K562 (cell line): ENCODE measurements around the gene HIVEP3. TPM values are rescaled to one million over a fixed set of nuclear protein-coding genes. Genes with fewer than 3 reads are reported as not detected.

Experiments
- DIDO1 ChIP-seq: fragments of 450-650 bp; IDR thresholded peaks from 2 replicates; pipeline ENCODE4 v1.6.1; 2016; ENCODE audit warnings: low read depth, missing biosample characterization, missing genetic modification characterization
- E2F4 ChIP-seq: sonication (generic); formaldehyde crosslinking; IDR thresholded peaks from 2 replicates; pipeline ENCODE4 v1.8.0; 2022; ENCODE audit warnings: mild to moderate bottlenecking, low read depth, missing genetic modification reagents
- ETV1 ChIP-seq: fragments of 450-650 bp; conservative IDR thresholded peaks from 2 replicates; pipeline ENCODE4 v1.6.1; 2016; ENCODE audit warnings: missing genetic modification characterization, control low read depth, low read depth, missing compliant biosample characterization
- FOXJ3 ChIP-seq: sonication (generic); formaldehyde crosslinking; IDR thresholded peaks from 2 replicates; pipeline ENCODE4 v1.4.0; 2020; ENCODE audit warnings: mild to moderate bottlenecking, missing genetic modification reagents
- KAT2B ChIP-seq: IDR thresholded peaks from one replicate; pipeline ENCODE4 v1.6.1; 2012; ENCODE audit warnings: low read depth, mild to moderate bottlenecking, control low read depth, inconsistent platforms, low read length, moderate library complexity
- LEF1 ChIP-seq: fragments of 450-650 bp; IDR thresholded peaks from 2 replicates; pipeline ENCODE4 v1.6.1; 2016; ENCODE audit warnings: mild to moderate bottlenecking
- NONO ChIP-seq, 2 experiments: fragments of 200-400 bp in 1 of 2; fragments of 450-650 bp in 1 of 2; formaldehyde crosslinking in 1 of 2; IDR thresholded peaks; 2 replicates each; pipeline ENCODE4 v1.6.1; 2017; ENCODE audit warnings: low read depth in 2 of 2, mild to moderate bottlenecking in 2 of 2, moderate library complexity in 2 of 2, low read length in 1 of 2
- NR2C2 ChIP-seq, 2 experiments: fragments of 200-800 bp in 1 of 2; sonication (Bioruptor generic) in 1 of 2; sonication (generic) in 1 of 2; formaldehyde crosslinking in 1 of 2; IDR thresholded peaks; 2 replicates each; pipeline versions ENCODE4 v1.6.1 to v1.8.0; 2016 to 2022; ENCODE audit warnings: mild to moderate bottlenecking in 1 of 2, missing compliant biosample characterization in 1 of 2, missing genetic modification characterization in 1 of 2, missing genetic modification reagents in 1 of 2
- RREB1 ChIP-seq: fragments of 250-450 bp; sonication (Bioruptor Pico); IDR thresholded peaks from 2 replicates; pipeline ENCODE4 v1.4.0; 2020
- SUPT5H ChIP-seq: fragments of 450-650 bp; IDR thresholded peaks from 2 replicates; pipeline ENCODE4 v1.6.1; 2016
- TEAD1 ChIP-seq, 2 experiments: fragments of 450-650 bp in 1 of 2; sonication (generic) in 1 of 2; formaldehyde crosslinking; IDR thresholded peaks; 2 replicates each; pipeline versions ENCODE4 v1.4.0 to v1.8.0; 2020 to 2022; ENCODE audit warnings: mild to moderate bottlenecking in 2 of 2, missing genetic modification reagents in 1 of 2
- TEAD4 ChIP-seq, 2 experiments: sonication (generic) in 1 of 2; formaldehyde crosslinking in 1 of 2; IDR thresholded peaks; 2 replicates each; pipeline versions ENCODE4 v1.6.1 to v1.8.0; 2012 to 2022; ENCODE audit warnings: borderline replicate concordance in 1 of 2, inconsistent platforms in 1 of 2, low read length in 1 of 2, mild to moderate bottlenecking in 1 of 2, missing genetic modification reagents in 1 of 2
- ZNF274 ChIP-seq: IDR thresholded peaks from 2 replicates; pipeline ENCODE4 v1.6.1; 2011; ENCODE audit warnings: low read depth, mild to moderate bottlenecking, low read length, moderate library complexity, borderline replicate concordance
- ZNF282 ChIP-seq: sonication (generic); formaldehyde crosslinking; IDR thresholded peaks from 2 replicates; pipeline ENCODE4 v1.8.1; 2023; ENCODE audit warnings: missing genetic modification reagents
- polyA plus RNA-seq, 8 experiments: library from polyadenylated mRNA; depleted of rRNA in 4 of 8; stranded (reverse) in 5 of 8; unstranded in 3 of 8; fragments of >200 nt; fragmentation: Nextera tagmentation in 2 of 8; fragmentation: Illumina TruSeq in 1 of 8; extraction: Ambion mirVana in 2 of 8; extraction: Trizol in 1 of 8; gene quantifications; 2 replicates each; pipeline versions ENCODE4 v1.2.1 to v1.2.3, GENCODE V29; 2011 to 2014; ENCODE audit warnings: inconsistent platforms in 1 of 8, missing spikeins in 1 of 8
- total RNA-seq, 7 experiments: library from RNA; depleted of rRNA in 6 of 7; stranded (reverse); fragments of >200 nt in 6 of 7; fragmentation: Illumina TruSeq in 2 of 7; extraction: Trizol in 2 of 7; gene quantifications; 2 replicates each; pipeline versions ENCODE4 v1.2.1 to v1.2.3, GENCODE V29; 2011 to 2021; ENCODE audit warnings: low replicate concordance in 1 of 7
- TF ChIP-seq, protein P1 (sequence below): fragments of 450-650 bp; IDR thresholded peaks from 2 replicates; pipeline ENCODE4 v1.6.1; 2016; ENCODE audit warnings: mild to moderate bottlenecking
- TF ChIP-seq, protein P2 (sequence below): IDR thresholded peaks from 2 replicates; pipeline ENCODE4 v1.6.1; 2011; ENCODE audit not compliant: insufficient read length; ENCODE audit errors: extremely low read depth

The HIVEP3 gene
- total and polyA plus RNA-seq, 9 of the 15 experiments (the other 6 are each of a cell fraction or from before 2014, with no cell fraction given) = 0.09 to 0.58 (median 0.34) TPM; not detected in 1

DNA sequence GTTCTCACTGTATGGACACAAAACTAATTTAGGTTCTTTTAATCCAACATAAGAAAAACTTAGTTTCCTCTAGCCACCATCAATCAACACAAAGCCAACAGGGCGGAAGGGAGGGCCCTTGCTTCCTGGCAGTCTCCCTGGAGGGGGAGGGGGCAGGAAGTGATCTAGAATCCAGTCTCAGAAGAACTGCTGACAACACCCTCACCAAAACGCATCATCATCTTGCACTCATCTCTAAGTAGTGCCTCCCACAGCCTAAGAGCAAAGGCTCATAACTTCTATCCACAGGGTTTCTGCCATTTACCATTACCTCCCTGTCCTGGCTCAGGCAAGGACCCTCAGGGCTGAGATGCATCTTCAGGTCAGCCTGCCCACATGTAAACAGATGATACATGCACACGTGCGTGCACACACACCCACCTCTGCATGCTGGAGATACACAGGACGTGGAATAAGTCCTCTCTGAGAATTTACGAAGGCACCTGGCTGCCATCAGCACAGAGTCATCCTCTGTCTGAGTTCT lies 20.5 kb downstream of the HIVEP3 start (continued):
- TF ChIP-seq FOXJ3 (CRISPR knock-in tag) (no peak), NR2C2 (CRISPR knock-in tag; IDR thresholded peaks at IDR 0.05) (no peak), NR2C2 (tag; IDR thresholded peaks at IDR 0.05) (peak; percentile 44; the same call in 1 of the 2 replicates), KAT2B (no peak), ZNF274 (no peak), ZNF282 (CRISPR knock-in tag) (no peak), E2F4 (CRISPR knock-in tag) (no peak), DIDO1 (tag) (no peak), TEAD4 (IDR thresholded peaks at IDR 0.05; ENCODE audit: low read length) (no peak), TEAD4 (CRISPR knock-in tag; IDR thresholded peaks at IDR 0.05; ENCODE audit: borderline replicate concordance) (no peak), TEAD1 (CRISPR knock-in tag; IDR thresholded peaks at IDR 0.05) (no peak), LEF1 (no peak), ETV1 (peak; percentile 87), RREB1 (CRISPR knock-in tag) (no peak), SUPT5H (no peak), NONO (IDR thresholded peaks at IDR 0.05; ENCODE audit: low read depth in 2 of 2, low read length in 1 of 2) (no peak)
- TF ChIP-seq, protein P1, sequence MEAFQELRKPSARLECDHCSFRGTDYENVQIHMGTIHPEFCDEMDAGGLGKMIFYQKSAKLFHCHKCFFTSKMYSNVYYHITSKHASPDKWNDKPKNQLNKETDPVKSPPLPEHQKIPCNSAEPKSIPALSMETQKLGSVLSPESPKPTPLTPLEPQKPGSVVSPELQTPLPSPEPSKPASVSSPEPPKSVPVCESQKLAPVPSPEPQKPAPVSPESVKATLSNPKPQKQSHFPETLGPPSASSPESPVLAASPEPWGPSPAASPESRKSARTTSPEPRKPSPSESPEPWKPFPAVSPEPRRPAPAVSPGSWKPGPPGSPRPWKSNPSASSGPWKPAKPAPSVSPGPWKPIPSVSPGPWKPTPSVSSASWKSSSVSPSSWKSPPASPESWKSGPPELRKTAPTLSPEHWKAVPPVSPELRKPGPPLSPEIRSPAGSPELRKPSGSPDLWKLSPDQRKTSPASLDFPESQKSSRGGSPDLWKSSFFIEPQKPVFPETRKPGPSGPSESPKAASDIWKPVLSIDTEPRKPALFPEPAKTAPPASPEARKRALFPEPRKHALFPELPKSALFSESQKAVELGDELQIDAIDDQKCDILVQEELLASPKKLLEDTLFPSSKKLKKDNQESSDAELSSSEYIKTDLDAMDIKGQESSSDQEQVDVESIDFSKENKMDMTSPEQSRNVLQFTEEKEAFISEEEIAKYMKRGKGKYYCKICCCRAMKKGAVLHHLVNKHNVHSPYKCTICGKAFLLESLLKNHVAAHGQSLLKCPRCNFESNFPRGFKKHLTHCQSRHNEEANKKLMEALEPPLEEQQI = no peak
- TF ChIP-seq, protein P2, sequence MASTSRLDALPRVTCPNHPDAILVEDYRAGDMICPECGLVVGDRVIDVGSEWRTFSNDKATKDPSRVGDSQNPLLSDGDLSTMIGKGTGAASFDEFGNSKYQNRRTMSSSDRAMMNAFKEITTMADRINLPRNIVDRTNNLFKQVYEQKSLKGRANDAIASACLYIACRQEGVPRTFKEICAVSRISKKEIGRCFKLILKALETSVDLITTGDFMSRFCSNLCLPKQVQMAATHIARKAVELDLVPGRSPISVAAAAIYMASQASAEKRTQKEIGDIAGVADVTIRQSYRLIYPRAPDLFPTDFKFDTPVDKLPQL = no peak
